HL-60 (cell line): Measurements from ENCODE around the gene GRID1.

Experiments
- GABPA ChIP-seq: IDR thresholded peaks from 2 replicates; pipeline ENCODE4 v1.6.1; 2012; ENCODE audit warnings: low read depth
- POLR2AphosphoS5 ChIP-seq: IDR thresholded peaks from 2 replicates; pipeline ENCODE4 v1.6.1; 2012; ENCODE audit warnings: low read depth
- REST ChIP-seq: IDR thresholded peaks from 2 replicates; pipeline ENCODE4 v1.6.1; 2012; ENCODE audit warnings: low read depth; ENCODE audit not compliant: insufficient replicate concordance
- SPI1 ChIP-seq: IDR thresholded peaks from 2 replicates; pipeline ENCODE4 v1.6.1; 2012; ENCODE audit warnings: low read depth, mild to moderate bottlenecking, borderline replicate concordance
- TF ChIP-seq, protein P1 (sequence below): IDR thresholded peaks from one replicate; pipeline ENCODE4 v1.5.1; 2011; ENCODE audit warnings: low read length, control low read depth, inconsistent platforms; ENCODE audit not compliant: insufficient read depth

GRCh38 chr10:86141896-86142295 is 224.7 kb downstream of the GRID1 start:
- TF ChIP-seq, protein P1, sequence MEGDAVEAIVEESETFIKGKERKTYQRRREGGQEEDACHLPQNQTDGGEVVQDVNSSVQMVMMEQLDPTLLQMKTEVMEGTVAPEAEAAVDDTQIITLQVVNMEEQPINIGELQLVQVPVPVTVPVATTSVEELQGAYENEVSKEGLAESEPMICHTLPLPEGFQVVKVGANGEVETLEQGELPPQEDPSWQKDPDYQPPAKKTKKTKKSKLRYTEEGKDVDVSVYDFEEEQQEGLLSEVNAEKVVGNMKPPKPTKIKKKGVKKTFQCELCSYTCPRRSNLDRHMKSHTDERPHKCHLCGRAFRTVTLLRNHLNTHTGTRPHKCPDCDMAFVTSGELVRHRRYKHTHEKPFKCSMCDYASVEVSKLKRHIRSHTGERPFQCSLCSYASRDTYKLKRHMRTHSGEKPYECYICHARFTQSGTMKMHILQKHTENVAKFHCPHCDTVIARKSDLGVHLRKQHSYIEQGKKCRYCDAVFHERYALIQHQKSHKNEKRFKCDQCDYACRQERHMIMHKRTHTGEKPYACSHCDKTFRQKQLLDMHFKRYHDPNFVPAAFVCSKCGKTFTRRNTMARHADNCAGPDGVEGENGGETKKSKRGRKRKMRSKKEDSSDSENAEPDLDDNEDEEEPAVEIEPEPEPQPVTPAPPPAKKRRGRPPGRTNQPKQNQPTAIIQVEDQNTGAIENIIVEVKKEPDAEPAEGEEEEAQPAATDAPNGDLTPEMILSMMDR: no peak
- TF ChIP-seq POLR2AphosphoS5: no peak
- no peak for TF ChIP-seq REST
- no peak for TF ChIP-seq GABPA
- no peak for TF ChIP-seq SPI1
